ENCODE results near the gene KRT222.

The KRT222 gene

DNA sequence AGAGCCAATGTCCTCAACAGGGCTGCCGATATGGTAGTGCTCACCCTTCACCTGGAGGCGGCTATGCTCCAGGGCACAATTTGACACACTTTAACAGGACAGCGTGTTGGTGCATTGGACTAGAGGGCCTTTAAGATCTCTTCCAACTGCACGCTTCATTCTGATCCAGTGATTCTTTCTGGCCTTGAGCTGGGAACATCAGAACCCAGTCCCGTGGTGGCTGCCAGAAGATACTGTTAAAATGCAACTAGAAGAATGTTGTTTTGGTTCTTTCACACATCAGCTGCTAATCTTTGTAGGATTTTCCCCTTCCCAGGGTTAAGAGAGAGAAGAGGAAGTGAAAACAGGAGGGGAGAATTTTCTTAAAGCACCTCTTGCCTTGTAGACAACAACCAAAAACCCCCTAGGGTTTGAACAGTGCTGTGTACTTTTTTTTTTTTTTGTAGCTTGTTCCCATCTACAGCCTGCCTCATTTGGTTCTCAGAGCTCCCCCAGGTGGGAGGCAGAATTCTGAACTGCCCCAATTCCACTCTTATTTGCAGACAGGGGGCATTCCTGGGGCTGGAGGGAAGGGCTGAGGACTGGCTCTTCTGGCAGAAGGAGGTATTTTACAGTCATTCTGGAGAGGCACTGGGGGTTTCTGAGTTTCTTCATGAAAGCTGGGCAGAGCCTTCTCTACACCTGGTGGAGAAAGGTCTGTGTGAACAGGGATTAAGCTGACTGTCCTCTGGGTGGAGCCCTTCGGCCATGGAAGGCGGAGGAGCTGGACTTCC is 49.7 kb downstream of the KRT222 start:
- peaks cover 61% of the 10 kb centered on the region for H3K4me1 Mint-ChIP-seq (ENCODE audit: low read depth)
- H3K4me3 Mint-ChIP-seq = peak overlapping the region; percentile 73
- no peaks in the 10 kb centered on the region for H3K9me3 Mint-ChIP-seq
- no peaks in the 10 kb centered on the region for H3K27me3 Mint-ChIP-seq (ENCODE audit: low read depth)
- H3K27ac Mint-ChIP-seq = peak overlapping the region; percentile 94
- peaks cover 2% of the 10 kb centered on the region for H3K36me3 Mint-ChIP-seq (ENCODE audit: low read depth)

DNA sequence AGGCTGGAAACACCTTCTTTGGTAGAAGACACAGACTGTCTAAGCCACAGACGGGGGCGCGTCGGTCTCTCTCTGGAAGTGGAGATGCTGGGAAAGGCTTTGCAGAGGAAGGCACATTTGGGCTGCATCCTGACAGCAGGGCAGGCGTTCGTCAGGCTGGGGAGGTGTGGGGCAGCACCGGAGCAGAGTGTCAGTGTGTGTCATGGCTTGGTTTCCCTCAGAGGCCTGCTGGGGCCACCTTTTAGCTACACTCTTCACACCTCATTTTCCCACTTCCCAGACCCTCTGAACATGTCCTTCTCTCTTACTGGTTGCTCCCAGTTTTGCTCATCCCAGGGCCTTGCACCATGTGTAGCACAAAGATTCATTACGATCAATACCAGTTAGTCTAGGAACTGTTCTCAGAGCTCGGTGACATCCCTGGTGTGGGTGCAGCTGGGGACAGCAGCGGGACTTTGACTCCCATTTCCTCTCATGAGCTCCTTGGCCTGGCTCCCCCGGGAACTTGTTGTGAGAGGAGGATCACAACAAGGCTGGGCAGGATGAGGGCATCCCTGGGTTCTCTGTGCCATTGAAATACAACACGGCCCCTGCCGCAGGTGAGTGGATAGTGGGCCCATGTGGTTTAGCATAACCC is 50.4 kb downstream of the KRT222 start:
- Mint-ChIP-seq H3K36me3 (ENCODE audit: low read depth) (peaks cover 2% of the 10 kb centered on the region), H3K27me3 (ENCODE audit: low read depth) (no peaks in the 10 kb centered on the region), H3K4me3 (peak overlapping the region; percentile 17), H3K27ac (peak overlapping the region; percentile 94), H3K4me1 (ENCODE audit: low read depth) (peaks cover 61% of the 10 kb centered on the region), H3K9me3 (no peaks in the 10 kb centered on the region)

DNA sequence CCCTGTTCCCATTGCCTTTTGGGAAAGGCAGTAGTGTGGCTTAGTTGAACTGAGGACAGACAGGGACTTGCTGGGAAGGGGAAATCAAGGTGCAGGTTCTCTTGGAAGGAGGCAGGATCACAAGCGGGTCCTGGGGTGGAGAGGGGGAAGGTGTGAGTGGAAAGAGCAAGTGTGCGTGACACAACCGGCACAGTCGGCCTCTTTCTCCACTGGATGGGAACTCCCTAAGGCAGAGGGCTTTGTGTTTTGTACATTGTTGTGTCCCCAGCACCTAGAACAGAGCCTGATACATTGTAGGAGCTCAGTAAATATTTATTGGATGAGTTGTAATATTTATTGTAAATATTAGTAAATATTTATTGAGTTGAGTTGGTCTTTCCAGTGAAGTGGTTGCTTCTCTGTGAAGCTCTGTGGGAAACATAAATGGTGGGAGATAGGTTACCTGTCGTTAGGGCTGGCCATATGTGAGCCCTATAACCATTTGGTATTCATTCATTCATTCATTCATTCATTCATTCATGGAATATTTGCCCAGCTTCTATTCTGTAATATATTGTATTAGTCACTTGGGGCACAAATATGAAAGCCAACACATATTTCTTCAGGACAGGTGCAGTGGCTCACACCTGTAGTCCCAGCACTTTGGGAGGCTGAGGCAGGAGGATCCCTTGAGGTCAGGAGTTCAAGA is 51.4 kb downstream of the KRT222 start:
- Mint-ChIP-seq H3K36me3 (ENCODE audit: low read depth) (peaks cover 3% of the 10 kb centered on the region), H3K4me1 (ENCODE audit: low read depth) (peaks cover 65% of the 10 kb centered on the region), H3K27me3 (ENCODE audit: low read depth) (no peaks in the 10 kb centered on the region), H3K4me3 (peak overlapping the region; percentile 65), H3K9me3 (no peaks in the 10 kb centered on the region), H3K27ac (peak overlapping the region; percentile 85)

GRCh38 chr17:40612599-40613244 is 52.3 kb downstream of the KRT222 start:
- no peaks in the 10 kb centered on the region for H3K27me3 Mint-ChIP-seq (ENCODE audit: low read depth)
- H3K27ac Mint-ChIP-seq = peak overlapping the region; percentile 85

GRCh38 chr17:40611840-40612474 is 53.0 kb downstream of the KRT222 start:
- Mint-ChIP-seq H3K9me3 (no peaks in the 10 kb centered on the region), H3K4me3 (peak overlapping the region; percentile 9), H3K4me1 (ENCODE audit: low read depth) (peaks cover 79% of the 10 kb centered on the region), H3K27me3 (ENCODE audit: low read depth) (no peaks in the 10 kb centered on the region), H3K27ac (peak overlapping the region; percentile 77), H3K36me3 (ENCODE audit: low read depth) (peaks cover 3% of the 10 kb centered on the region)

More at GRCh38 chr17:40612599-40613244, 52.3 kb downstream of the KRT222 start:
- H3K4me3 Mint-ChIP-seq = peak overlapping the region; percentile 65
- H3K9me3 Mint-ChIP-seq = no peaks in the 10 kb centered on the region
- H3K36me3 Mint-ChIP-seq (ENCODE audit: low read depth) = peaks cover 3% of the 10 kb centered on the region
- peaks cover 74% of the 10 kb centered on the region for H3K4me1 Mint-ChIP-seq (ENCODE audit: low read depth)

DNA sequence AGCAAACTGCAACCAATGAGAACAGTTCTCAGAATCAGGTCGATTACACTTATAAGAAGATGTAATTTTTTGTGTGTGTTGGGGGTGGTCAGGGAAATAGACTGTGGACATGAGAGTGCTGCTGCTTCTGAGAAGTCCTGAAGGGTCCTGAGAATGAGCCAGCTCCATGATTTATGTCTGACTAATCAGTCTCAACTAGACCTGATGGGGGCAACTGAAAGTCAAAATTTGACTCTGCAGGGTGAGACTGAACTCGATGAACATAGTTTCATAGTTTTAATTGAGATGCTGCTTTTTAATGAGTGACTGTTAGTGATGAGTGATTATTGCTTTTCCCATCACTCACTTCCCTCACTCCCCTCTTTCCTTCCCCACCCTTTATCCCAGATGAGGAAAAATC is 54.6 kb downstream of the KRT222 start:
- Mint-ChIP-seq H3K9me3 (no peaks in the 10 kb centered on the region), H3K27me3 (ENCODE audit: low read depth) (no peaks in the 10 kb centered on the region), H3K4me3 (no peak overlapping the region), H3K36me3 (ENCODE audit: low read depth) (peaks cover 3% of the 10 kb centered on the region), H3K27ac (peak overlapping the region; percentile 9), H3K4me1 (ENCODE audit: low read depth) (peaks cover 79% of the 10 kb centered on the region)

GRCh38 chr17:40608061-40608581 is 56.9 kb downstream of the KRT222 start:
- Mint-ChIP-seq H3K27ac (peak overlapping the region; percentile 89), H3K4me1 (ENCODE audit: low read depth) (peaks cover 81% of the 10 kb centered on the region), H3K27me3 (ENCODE audit: low read depth) (no peaks in the 10 kb centered on the region), H3K36me3 (ENCODE audit: low read depth) (peaks cover 7% of the 10 kb centered on the region), H3K4me3 (peak overlapping the region; percentile 53), H3K9me3 (no peaks in the 10 kb centered on the region)

DNA sequence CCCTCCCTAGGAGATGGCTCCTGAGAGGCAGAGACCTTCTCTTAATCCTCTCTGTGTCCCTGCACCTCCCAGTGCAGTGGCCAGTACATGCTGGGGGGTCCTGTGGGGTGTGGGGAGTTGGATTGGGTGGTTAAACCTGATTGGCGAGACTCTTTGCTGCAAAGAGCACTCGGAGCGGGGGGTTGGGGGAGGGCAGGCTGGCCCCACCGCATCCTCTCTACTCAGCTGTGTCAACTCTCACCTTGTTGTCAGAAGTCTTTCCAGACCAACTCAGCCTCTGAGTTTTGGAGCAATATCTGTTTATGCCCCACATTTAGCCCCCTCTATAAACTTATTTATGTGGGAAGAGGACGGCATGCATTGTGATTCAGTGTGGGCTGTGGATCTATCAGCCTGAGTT is 57.3 kb downstream of the KRT222 start:
- H3K4me3 Mint-ChIP-seq = peak overlapping the region; percentile 53
- H3K27me3 Mint-ChIP-seq (ENCODE audit: low read depth) = no peaks in the 10 kb centered on the region
- H3K36me3 Mint-ChIP-seq (ENCODE audit: low read depth) = peaks cover 7% of the 10 kb centered on the region
- no peaks in the 10 kb centered on the region for H3K9me3 Mint-ChIP-seq
- peaks cover 81% of the 10 kb centered on the region for H3K4me1 Mint-ChIP-seq (ENCODE audit: low read depth)
- peak overlapping the region; percentile 89 for H3K27ac Mint-ChIP-seq

DNA sequence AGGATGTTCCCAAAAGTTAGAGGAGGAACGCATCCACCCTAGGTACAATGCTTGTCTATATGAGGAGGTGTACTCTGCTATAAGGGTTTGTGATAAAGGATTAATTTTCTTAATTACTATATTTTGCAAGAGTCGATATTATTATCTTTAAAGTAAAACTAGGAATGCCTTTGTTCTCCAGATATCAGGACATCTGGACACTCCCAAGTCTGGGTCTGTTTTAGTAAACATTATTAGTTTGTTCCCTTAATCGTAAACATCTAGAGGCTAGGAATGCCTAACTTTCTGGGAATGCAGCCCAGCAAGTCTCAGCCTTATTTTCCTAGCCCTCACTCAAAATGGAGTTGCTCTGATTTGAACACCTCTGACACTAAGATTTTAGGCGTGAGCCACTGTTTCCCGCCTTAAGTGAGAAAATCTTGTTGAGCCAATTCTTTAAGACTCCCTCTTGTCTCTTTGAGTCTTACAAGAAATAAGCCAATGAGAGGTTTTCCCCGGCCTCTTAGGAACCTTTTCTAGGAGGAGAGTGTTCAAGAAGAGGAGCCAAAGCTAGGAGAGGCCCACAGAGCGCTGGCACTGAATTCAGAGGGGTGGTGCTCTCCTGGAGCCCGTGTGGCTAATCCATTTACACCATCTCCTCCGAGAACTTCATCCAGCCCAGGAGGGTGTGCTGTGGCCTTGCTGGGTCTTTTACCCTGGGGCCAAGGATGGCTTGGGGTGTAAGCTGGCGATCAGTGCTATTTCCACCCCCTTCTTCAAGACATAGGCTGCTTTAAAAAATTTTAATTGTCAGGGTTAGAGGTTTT is 58.2 kb downstream of the KRT222 start:
- peaks cover 5% of the 10 kb centered on the region for H3K36me3 Mint-ChIP-seq (ENCODE audit: low read depth)
- H3K27ac Mint-ChIP-seq = peak overlapping the region; percentile 91
- no peaks in the 10 kb centered on the region for H3K27me3 Mint-ChIP-seq (ENCODE audit: low read depth)
- no peaks in the 10 kb centered on the region for H3K9me3 Mint-ChIP-seq
- H3K4me3 Mint-ChIP-seq = no peak overlapping the region
- peaks cover 80% of the 10 kb centered on the region for H3K4me1 Mint-ChIP-seq (ENCODE audit: low read depth)

DNA sequence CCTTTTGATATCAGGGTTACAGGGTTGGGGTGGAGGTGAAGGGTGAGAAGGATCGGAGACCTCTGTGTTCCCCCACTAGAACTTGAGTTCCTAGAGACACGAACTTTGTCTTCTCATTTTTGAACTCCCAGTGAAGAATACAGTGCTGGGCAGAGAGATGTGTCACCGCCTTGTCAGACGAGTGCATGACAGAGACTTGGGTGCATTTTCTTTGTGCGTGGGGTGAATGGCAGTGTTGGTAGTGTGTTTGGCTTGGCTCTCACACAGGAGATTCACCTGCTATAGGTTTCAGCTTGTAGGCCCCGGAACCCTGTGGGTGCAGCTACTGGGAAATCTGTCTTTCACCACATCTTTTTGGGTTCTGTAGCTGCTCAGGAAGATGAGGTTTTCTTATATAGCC is 59.7 kb downstream of the KRT222 start:
- H3K9me3 Mint-ChIP-seq = no peaks in the 10 kb centered on the region
- H3K4me3 Mint-ChIP-seq = peak overlapping the region; percentile 55
- H3K4me1 Mint-ChIP-seq (ENCODE audit: low read depth) = peaks cover 87% of the 10 kb centered on the region
- H3K27ac Mint-ChIP-seq = peak overlapping the region; percentile 91
- peaks cover 5% of the 10 kb centered on the region for H3K36me3 Mint-ChIP-seq (ENCODE audit: low read depth)
- H3K27me3 Mint-ChIP-seq (ENCODE audit: low read depth) = no peaks in the 10 kb centered on the region

All from T-helper 1 cell treated with Interleukin-12 subunit alpha and Interleukin-12 subunit beta and Interleukin-4 antibody, amounts not matched to agents 30 μg/mL and 1 μg/mL, for 36 hours (primary cell).